ENCODE measurements around the gene RNU5B-1. TPM values are rescaled to one million over a fixed set of nuclear protein-coding genes. Genes with fewer than 3 reads are reported as not detected.

The RNU5B-1 gene
- total and polyA plus RNA-seq, 2 donors from 2014 or later, result 54.0 TPM; not detected in 1

GRCh38 chr15:65306551-65306950 is 2.1 kb downstream of the RNU5B-1 start:
- TF ChIP-seq, protein P1, sequence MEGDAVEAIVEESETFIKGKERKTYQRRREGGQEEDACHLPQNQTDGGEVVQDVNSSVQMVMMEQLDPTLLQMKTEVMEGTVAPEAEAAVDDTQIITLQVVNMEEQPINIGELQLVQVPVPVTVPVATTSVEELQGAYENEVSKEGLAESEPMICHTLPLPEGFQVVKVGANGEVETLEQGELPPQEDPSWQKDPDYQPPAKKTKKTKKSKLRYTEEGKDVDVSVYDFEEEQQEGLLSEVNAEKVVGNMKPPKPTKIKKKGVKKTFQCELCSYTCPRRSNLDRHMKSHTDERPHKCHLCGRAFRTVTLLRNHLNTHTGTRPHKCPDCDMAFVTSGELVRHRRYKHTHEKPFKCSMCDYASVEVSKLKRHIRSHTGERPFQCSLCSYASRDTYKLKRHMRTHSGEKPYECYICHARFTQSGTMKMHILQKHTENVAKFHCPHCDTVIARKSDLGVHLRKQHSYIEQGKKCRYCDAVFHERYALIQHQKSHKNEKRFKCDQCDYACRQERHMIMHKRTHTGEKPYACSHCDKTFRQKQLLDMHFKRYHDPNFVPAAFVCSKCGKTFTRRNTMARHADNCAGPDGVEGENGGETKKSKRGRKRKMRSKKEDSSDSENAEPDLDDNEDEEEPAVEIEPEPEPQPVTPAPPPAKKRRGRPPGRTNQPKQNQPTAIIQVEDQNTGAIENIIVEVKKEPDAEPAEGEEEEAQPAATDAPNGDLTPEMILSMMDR (IDR thresholded peaks at IDR 0.05; ENCODE audit: borderline replicate concordance, extremely low read depth, insufficient read depth), result no peak
- H3K4me3 ChIP-seq (ENCODE audit: low read length in 3 of 3), result no peak overlapping the region
- H3K9me3 ChIP-seq (ENCODE audit: control insufficient read depth in 2 of 3, insufficient read depth in 1 of 3, low read length in 3 of 3), result no peaks in the 10 kb centered on the region
- DNase-seq, result no peak
- H3K9ac ChIP-seq (ENCODE audit: low read length in 3 of 3), result no peak overlapping the region
- peaks cover 0 to 4% (median 0%) of the 10 kb centered on the region in 3 donors for H3K4me1 ChIP-seq (ENCODE audit: control insufficient read depth in 2 of 3, insufficient read depth in 2 of 3, low read depth in 1 of 3, low read length in 3 of 3)
- intact Hi-C loops (cut with DNase I), result no loop called here
- no peak overlapping the region for H3K27ac ChIP-seq (ENCODE audit: low read depth in 2 of 2, low read length in 2 of 2)
- no peak for FAIRE-seq
- H3K36me3 ChIP-seq (ENCODE audit: control insufficient read depth in 2 of 3, insufficient read depth in 3 of 3, low read length in 3 of 3), result no peaks in the 10 kb centered on the region
- H3K27me3 ChIP-seq (ENCODE audit: control insufficient read depth, insufficient read depth, low read length), result no peaks in the 10 kb centered on the region

- intact Hi-C loops (cut with DNase I), result no loop called here
- peak in 1 of 5 donors; percentile 13 for DNase-seq
- Histone ChIP-seq H3K4me3 (ENCODE audit: low read length in 3 of 3) (no peak overlapping the region), H3K36me3 (ENCODE audit: control insufficient read depth in 2 of 3, insufficient read depth in 3 of 3, low read length in 3 of 3) (no peaks in the 10 kb centered on the region), H3K27me3 (ENCODE audit: control insufficient read depth, insufficient read depth, low read length) (no peaks in the 10 kb centered on the region), H3K27ac (ENCODE audit: low read depth in 2 of 2, low read length in 2 of 2) (no peak overlapping the region), H3K4me1 (ENCODE audit: control insufficient read depth in 2 of 3, insufficient read depth in 2 of 3, low read depth in 1 of 3, low read length in 3 of 3) (peaks cover 0 to 4% (median 0%) of the 10 kb centered on the region in 3 donors), H3K9ac (ENCODE audit: low read length in 3 of 3) (no peak overlapping the region), H3K9me3 (ENCODE audit: control insufficient read depth in 2 of 3, insufficient read depth in 1 of 3, low read length in 3 of 3) (no peaks in the 10 kb centered on the region)
- FAIRE-seq, result no peak
- TF ChIP-seq, protein P1 (IDR thresholded peaks at IDR 0.05; ENCODE audit: borderline replicate concordance, extremely low read depth, insufficient read depth), result no peak
Measured at GRCh38 chr15:65307978-65308377, 3.5 kb downstream of the RNU5B-1 start.

- Histone ChIP-seq H3K36me3 (ENCODE audit: control insufficient read depth in 2 of 3, insufficient read depth in 3 of 3, low read length in 3 of 3) (no peaks in the 10 kb centered on the region), H3K4me3 (ENCODE audit: low read length in 3 of 3) (no peak overlapping the region), H3K27me3 (ENCODE audit: control insufficient read depth, insufficient read depth, low read length) (no peaks in the 10 kb centered on the region), H3K9me3 (ENCODE audit: control insufficient read depth in 2 of 3, insufficient read depth in 1 of 3, low read length in 3 of 3) (no peaks in the 10 kb centered on the region), H3K9ac (ENCODE audit: low read length in 3 of 3) (no peak overlapping the region), H3K4me1 (ENCODE audit: control insufficient read depth in 2 of 3, insufficient read depth in 2 of 3, low read depth in 1 of 3, low read length in 3 of 3) (peaks cover 0 to 2% (median 0%) of the 10 kb centered on the region in 3 donors), H3K27ac (ENCODE audit: low read depth in 2 of 2, low read length in 2 of 2) (no peak overlapping the region)
- intact Hi-C loops (cut with DNase I), result no loop called here
- no peak for FAIRE-seq
- TF ChIP-seq, protein P1 (IDR thresholded peaks at IDR 0.05; ENCODE audit: borderline replicate concordance, extremely low read depth, insufficient read depth), result no peak
- peak in 1 of 5 donors; percentile 62 for DNase-seq
Measured at GRCh38 chr15:65309882-65310418, 5.5 kb downstream of the RNU5B-1 start.

Data from kidney (tissue), 14 donors.